Stimulated activated CD8-positive, alpha-beta memory T cell treated with anti-CD3 and anti-CD28 coated beads, Interleukin-4, amount 100 ng/mL, for 1 hour (primary cell): ENCODE measurements around the gene ZBTB39.
A peak's percentile ranks its signal among the peaks of the same experiment; 100 is the strongest.
"Not testable (repeated sequence)": the region's sequence is repeated elsewhere in the genome, so short reads cannot be mapped to it uniquely, and the experiment has no call there.

Experiments used
- DNase-seq, 2 donors: peaks; one replicate each; pipeline ENCODE4 v3.0.0-alpha.2; 2020; ENCODE audit warnings: low read depth in 2 of 2, low spot score in 1 of 2

The ZBTB39 gene

DNA sequence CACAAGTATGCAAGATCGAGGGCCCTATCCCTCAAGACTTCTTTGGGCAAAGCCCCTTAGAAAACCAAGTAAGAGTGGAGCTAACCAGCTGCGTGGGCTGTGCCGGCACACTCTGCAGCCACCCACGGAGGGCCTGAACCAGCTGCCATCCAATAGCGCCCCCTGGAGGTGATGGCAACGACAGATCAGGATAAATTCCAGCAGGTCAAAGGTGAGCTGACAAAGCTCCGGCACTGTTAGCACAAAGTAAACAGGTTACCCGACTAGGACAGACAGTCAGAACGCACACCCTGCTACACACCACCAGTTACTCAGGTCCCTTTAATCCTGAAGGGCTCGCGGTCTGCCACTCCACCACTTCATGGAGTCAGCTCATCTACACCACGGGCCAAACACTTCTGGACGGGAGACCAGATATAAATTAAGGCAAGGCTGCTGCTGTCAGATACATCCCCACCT, 4.9 kb downstream of the ZBTB39 start:
- peak; percentile 29 to 30 for DNase-seq

GRCh38 chr12:57000393-57000792, 6.0 kb downstream of the ZBTB39 start:
- DNase-seq, result no peak

- no peak for DNase-seq
Observed at GRCh38 chr12:56999456-56999855, 6.9 kb downstream of the ZBTB39 start.

GRCh38 chr12:56998981-56999380, 7.4 kb downstream of the ZBTB39 start:
- no peak for DNase-seq

GRCh38 chr12:56998316-56998715, 8.0 kb downstream of the ZBTB39 start:
- no peak for DNase-seq

- DNase-seq, result no peak
Observed at GRCh38 chr12:56996793-56997545, 9.4 kb downstream of the ZBTB39 start.

GRCh38 chr12:56995930-56996496, 10.3 kb downstream of the ZBTB39 start:
- DNase-seq, result no peak

- DNase-seq, result no peak
Observed at GRCh38 chr12:56995201-56995929, 11.0 kb downstream of the ZBTB39 start.

GRCh38 chr12:56994231-56994746, 12.1 kb downstream of the ZBTB39 start:
- DNase-seq, result no peak

DNA sequence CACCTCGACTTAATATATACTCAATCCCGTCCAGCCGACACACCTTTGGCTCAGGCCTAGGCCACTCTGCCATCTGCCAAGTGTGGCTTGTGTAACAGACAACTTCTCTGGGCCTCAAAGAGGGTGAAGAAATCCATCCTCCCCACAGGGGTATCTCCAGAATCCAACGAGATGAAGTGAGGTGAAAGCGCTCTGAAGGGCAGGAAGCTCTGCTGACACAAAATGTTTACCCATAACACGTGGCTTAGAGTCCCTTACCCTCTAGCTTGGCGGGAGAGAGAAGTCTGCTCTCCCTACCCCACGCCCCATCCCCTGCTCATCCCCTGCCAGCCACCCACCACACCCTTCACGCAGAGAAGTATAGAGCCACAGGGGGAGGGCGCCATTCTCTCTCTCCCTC, 13.0 kb downstream of the ZBTB39 start:
- DNase-seq, result no peak

- no peak for DNase-seq
Observed at GRCh38 chr12:56991319-56992246, 14.8 kb downstream of the ZBTB39 start.

- DNase-seq, result no peak
Observed at GRCh38 chr12:56990648-56991318, 15.6 kb downstream of the ZBTB39 start.

DNA sequence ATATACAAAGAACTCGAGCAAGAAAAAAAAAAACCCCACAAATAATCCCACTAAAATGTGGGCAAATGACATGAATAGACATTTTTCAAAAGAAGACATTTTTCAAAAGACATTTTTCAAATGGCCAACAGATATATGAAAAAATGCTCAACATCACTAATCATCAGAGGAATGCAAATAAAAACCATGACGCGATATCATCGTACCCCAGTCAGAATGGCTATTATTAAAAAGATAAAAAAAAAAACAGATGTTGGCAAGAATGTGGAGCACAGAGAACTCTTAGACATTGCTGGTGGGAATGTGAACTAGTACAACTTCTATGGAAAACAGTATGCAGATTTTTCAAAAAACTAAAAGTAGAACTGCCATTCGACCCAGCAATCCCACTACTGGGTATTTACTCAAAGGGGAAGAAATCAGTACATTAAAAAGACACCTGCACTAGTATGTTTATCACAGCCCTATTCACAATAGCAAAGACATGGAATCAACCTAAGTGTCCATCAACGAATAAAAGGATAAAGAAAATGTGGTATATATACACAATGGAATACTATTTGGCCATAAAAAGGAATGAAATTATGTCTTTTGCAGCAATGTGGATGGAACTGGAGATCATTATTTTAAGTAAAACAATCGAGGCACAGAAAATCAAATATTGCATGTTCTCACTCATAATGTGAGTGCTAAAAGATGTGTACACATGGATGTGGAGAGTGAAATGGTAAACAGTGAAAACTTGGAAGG, 16.3 kb downstream of the ZBTB39 start:
- no peak for DNase-seq

DNA sequence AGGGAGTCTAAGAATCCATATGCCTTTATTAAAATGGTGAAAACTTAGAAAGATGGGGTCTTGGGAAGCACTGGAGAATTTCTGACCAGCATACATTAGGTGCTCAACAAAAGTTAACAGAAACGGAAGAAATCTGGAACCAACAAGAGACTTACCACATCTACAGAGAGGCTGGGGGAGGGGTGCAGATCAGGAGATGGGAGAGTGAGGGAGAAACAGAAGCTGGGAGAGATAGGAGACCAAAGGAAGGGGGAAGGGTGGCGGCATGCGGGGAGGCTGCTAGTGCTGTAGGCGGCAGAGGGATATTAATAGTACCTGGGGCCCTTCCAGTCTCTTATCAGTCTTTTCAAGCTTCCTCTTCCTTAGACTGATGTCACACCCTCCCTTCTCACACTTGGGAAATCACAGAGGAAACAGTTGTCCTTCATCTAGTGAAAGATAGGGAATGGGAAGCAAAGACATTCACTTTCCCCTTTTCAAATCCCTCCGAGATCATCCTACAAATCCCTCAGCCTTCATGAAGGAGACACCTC, 18.1 kb downstream of the ZBTB39 start:
- no peak for DNase-seq

DNA sequence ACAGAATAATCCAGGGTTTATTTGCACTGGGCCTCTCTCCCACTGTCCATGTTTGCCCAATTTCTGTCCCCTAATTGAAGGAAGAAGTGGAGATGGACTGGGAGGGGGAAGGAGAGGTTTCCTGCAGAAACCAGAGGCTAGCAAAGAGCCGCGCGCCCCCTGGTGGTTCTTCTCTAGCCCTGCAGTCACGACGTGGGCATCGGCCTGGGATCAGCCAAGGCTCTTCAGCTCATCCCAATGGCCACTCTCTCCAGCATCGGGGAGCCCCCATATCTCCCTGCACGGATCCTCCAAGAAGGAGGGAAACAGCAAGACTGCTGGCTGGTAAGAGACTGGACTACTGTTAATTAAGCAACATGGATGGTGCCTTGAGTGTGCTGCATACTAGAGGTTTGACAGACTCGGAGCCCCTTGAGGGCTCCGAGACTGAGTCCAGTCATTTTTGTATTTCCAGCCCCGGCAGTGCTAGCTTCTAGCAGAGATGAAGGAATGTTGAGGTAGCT, 18.7 kb downstream of the ZBTB39 start:
- DNase-seq, result peak; percentile 53 to 54

DNA sequence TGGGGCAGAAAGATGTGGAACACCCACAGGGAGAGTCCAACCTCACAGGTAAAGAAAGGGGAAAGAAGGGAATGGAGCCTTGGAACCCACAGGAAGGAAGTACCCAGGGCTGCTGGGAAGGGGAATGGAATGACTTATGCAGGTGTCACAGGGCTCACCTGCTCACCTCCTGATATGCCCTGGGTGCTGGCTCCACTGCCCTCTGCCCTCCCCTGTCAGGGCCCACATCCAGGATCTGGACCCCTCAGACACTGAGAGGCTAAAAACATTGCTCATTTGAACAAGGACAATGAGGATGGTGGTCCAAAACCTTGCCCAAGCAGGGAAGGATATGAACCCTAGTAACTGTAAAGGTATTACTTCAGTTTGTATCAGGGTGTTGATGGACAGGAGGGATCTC, 19.3 kb downstream of the ZBTB39 start:
- DNase-seq, result no peak

- DNase-seq, result not testable (repeated sequence)
Observed at GRCh38 chr12:56985714-56986113, 20.6 kb downstream of the ZBTB39 start.

GRCh38 chr12:56983386-56983785, 23.0 kb downstream of the ZBTB39 start:
- DNase-seq, result no peak

GRCh38 chr12:56982578-56983236, 23.6 kb downstream of the ZBTB39 start:
- DNase-seq, result not testable (repeated sequence)
